Kidney epithelial cell (primary cell): ENCODE data around the gene IQSEC3. TPM values are rescaled to one million over a fixed set of nuclear protein-coding genes. Genes with fewer than 3 reads are reported as not detected.
"Not testable (repeated sequence)": the region's sequence is repeated elsewhere in the genome, so short reads cannot be mapped to it uniquely, and the experiment has no call there.

Experiments used
- DNase-seq: peaks from one replicate; pipeline ENCODE4 v3.0.0-alpha.2; 2010; ENCODE audit warnings: low read depth
- H3K27me3 ChIP-seq: 2 replicates; pipeline ENCODE4 v1.6.0; 2011; ENCODE audit warnings: low read length; ENCODE audit not compliant: control insufficient read depth, insufficient read depth
- H3K36me3 ChIP-seq: 2 replicates; pipeline ENCODE4 v1.5.1; 2011; ENCODE audit warnings: low read length; ENCODE audit not compliant: control insufficient read depth, insufficient read depth
- H3K4me3 ChIP-seq: 2 replicates; pipeline ENCODE4 v1.5.1; 2011; ENCODE audit warnings: low read depth, mild to moderate bottlenecking, control low read depth, low read length
- total RNA-seq: library from RNA; depleted of rRNA; stranded (reverse); fragments of >200 nt; gene quantifications from 2 replicates; pipeline ENCODE4 v1.2.3, GENCODE V29; 2015
- TF ChIP-seq, protein P1 (sequence below): IDR thresholded peaks from 2 replicates; pipeline ENCODE4 v1.5.1; 2011; ENCODE audit warnings: mild to moderate bottlenecking, moderate library complexity, low read length, control low read depth, inconsistent platforms; ENCODE audit not compliant: insufficient read depth, poor library complexity, severe bottlenecking

IQSEC3 gene
- total RNA-seq: 1.0 and 4.0 TPM in 2 replicates

DNA sequence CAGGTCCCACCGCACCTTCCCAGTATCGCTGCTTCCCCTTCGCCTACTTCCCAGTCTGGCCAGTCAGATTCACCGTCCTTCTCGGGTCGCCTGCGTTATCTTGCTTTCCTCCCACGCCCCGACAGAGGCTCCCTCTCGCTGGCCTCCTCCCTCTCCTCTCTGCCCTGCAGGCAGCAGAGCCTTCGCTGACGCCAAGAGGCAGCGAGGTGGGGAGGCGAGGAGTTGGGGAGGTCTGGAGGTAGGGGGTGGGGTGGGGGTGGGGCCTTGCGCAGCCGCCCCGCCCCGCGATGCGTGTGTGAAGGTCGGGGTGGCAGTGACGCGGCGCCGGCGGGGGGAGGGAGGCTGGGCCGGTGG is at the start of gene IQSEC3:
Gene IQSEC3 (plus strand): TSS at position 340 of the 354 bp plus-strand sequence. CDS start 116 bp downstream, outside the sequence.
- H3K27me3 ChIP-seq, DNase-seq, H3K36me3 ChIP-seq, H3K4me3 ChIP-seq: not testable (repeated sequence)

DNA sequence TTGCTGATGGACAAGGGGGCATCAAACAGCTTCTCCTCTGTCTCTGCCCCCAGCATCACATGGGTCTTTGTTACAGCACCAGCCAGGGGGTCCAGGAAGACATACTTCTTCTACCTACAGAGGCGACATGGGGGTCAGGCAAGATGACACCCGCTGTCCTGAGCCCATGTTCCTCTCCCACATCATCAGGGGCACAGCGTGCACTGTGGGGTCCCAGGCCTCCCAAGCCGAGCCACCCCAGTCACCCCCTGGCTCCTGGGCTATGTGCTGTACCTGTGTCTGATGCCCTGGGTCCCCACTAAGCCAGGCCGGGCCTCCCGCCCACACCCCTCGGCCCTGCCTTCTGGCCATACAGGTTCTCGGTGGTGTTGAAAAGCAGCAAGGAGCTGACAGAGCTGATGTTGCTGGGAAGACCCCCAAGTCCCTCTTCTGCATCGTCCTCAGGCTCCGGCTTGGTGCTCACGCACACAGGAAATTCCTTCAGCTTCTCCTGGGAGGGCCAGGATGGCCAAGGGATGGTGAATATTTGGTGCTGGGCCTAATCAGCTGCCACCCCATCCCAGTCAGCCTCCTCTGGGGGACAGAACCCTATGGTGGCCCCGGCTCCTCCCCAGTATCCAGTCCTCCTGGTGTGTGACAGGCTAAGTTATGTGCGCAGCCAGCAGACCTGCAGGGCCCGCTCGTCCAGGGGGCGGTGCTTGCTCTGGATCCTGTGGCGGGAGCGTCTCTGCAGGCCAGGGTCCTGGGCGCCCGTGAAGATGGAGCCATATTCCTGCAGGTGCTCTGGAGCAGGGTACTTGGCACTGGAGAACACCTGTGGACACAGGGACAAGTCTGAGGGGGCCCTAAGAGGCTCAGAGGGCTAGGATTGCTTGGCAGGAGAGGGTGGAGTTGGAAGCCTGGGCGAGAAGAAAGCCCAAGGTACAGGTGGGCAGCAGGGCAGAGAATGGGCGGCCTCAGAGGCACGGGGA is 48.9 kb upstream of the IQSEC3 start:
- not testable (repeated sequence) for H3K4me3 ChIP-seq, H3K27me3 ChIP-seq, H3K36me3 ChIP-seq, DNase-seq

DNA sequence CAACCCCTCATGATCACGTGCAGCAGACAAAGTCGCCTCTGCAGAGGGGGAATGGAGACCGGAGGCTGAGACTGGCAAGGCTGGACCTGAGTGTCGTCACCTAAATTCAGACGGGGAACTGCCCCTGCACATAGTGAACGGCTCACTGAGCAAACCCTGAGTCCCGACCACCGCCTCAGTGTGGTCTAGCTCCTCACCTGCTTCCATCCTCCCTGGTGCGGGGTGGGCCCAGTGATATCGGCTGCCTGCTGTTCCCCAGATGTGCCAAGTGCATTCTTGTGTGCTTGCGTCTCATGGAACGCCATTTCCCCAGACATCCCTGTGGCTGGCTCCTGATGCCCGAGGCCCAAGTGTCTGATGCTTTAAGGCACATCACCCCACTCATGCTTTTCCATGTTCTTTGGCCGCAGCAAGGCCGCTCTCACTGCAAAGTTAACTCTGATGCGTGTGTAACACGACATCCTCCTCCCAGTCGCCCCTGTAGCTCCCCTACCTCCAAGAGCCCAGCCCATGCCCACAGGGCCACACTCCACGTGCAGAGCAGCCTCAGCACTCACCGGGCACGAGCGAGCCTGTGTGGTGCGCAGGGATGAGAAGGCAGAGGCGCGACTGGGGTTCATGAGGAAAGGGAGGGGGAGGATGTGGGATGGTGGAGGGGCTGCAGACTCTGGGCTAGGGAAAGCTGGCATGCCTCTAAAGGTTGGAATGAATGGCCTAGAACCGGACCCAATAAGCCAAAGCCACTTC is 47.6 kb upstream of the IQSEC3 start:
- H3K36me3 ChIP-seq, H3K27me3 ChIP-seq, H3K4me3 ChIP-seq, DNase-seq: not testable (repeated sequence)

- not testable (repeated sequence) for H3K36me3 ChIP-seq, H3K27me3 ChIP-seq, DNase-seq, H3K4me3 ChIP-seq
Observed at GRCh38 chr12:19906-20305, 46.7 kb upstream of the IQSEC3 start.

GRCh38 chr12:20757-21156 is 45.8 kb upstream of the IQSEC3 start:
- no peak for DNase-seq
- TF ChIP-seq, protein P1, sequence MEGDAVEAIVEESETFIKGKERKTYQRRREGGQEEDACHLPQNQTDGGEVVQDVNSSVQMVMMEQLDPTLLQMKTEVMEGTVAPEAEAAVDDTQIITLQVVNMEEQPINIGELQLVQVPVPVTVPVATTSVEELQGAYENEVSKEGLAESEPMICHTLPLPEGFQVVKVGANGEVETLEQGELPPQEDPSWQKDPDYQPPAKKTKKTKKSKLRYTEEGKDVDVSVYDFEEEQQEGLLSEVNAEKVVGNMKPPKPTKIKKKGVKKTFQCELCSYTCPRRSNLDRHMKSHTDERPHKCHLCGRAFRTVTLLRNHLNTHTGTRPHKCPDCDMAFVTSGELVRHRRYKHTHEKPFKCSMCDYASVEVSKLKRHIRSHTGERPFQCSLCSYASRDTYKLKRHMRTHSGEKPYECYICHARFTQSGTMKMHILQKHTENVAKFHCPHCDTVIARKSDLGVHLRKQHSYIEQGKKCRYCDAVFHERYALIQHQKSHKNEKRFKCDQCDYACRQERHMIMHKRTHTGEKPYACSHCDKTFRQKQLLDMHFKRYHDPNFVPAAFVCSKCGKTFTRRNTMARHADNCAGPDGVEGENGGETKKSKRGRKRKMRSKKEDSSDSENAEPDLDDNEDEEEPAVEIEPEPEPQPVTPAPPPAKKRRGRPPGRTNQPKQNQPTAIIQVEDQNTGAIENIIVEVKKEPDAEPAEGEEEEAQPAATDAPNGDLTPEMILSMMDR: no peak
- Histone ChIP-seq H3K36me3 (peaks cover 1% of the 10 kb centered on the region), H3K27me3 (no peaks in the 10 kb centered on the region), H3K4me3 (no peak overlapping the region)

GRCh38 chr12:21301-22189 is 45.0 kb upstream of the IQSEC3 start:
- TF ChIP-seq, protein P1: no peak
- DNase-seq: no peak

DNA sequence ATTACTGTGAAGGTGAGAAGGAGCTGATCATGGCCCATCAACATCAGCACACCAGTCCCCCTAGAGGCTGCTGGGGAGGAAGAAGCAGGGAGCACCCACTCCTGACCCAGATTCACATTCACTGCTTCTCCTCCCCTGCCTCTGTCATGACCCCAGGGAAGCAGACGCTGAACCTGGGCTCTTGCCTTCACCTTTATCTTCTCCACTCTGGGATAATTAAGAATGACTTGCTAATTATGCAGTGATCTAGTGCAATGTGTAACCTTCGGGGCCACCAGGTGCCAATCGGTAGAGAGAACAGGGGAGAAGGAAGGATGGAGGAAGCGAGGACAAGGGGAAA is 44.4 kb upstream of the IQSEC3 start:
- TF ChIP-seq, protein P1: no peak
- peaks cover 1% of the 10 kb centered on the region for H3K36me3 ChIP-seq
- H3K4me3 ChIP-seq: no peak overlapping the region
- no peak for DNase-seq
- no peaks in the 10 kb centered on the region for H3K27me3 ChIP-seq

More at GRCh38 chr12:21301-22189, 45.0 kb upstream of the IQSEC3 start:
- Histone ChIP-seq H3K4me3 (no peak overlapping the region), H3K36me3 (peaks cover 1% of the 10 kb centered on the region), H3K27me3 (no peaks in the 10 kb centered on the region)
